Calu3 (cell line): ENCODE measurements around the gene GPR62. TPM values are rescaled to one million over a fixed set of nuclear protein-coding genes. Genes with fewer than 3 reads are reported as not detected.

Source experiments
- BruUV-seq: library from RNA; stranded (reverse); fragments of 400-500 nt; replicated peaks from 2 replicates; lab custom pipeline; 2021; lab: Mats Ljungman, UMichigan
- CTCF ChIA-PET: fragments of 300-600 bp; sonication (Branson Sonifier 250); formaldehyde crosslinking; loops from one replicate; lab custom pipeline; 2022; ENCODE audit warnings: antibody characterized with exemption; lab: Charles Lee
- DNase-seq: peaks from one replicate; pipeline ENCODE4 v3.0.0; 2022
- H3K27ac Mint-ChIP-seq: one replicate; pipeline ENCODE4 v1.8.0; 2022; ENCODE audit warnings: mixed read lengths; ENCODE audit not compliant: unreplicated experiment
- H3K27me3 Mint-ChIP-seq: one replicate; pipeline ENCODE4 v1.8.0; 2022; ENCODE audit warnings: mixed read lengths; ENCODE audit not compliant: unreplicated experiment
- H3K36me3 Mint-ChIP-seq: one replicate; pipeline ENCODE4 v1.8.0; 2022; ENCODE audit warnings: mild to moderate bottlenecking, moderate library complexity, mixed read lengths; ENCODE audit not compliant: insufficient read depth, unreplicated experiment
- H3K4me1 Mint-ChIP-seq: one replicate; pipeline ENCODE4 v1.8.0; 2022; ENCODE audit warnings: mild to moderate bottlenecking, low read depth, mixed read lengths; ENCODE audit not compliant: unreplicated experiment
- H3K4me3 Mint-ChIP-seq: one replicate; pipeline ENCODE4 v1.8.0; 2022; ENCODE audit warnings: mild to moderate bottlenecking, low read depth, moderate library complexity, mixed read lengths; ENCODE audit not compliant: unreplicated experiment
- H3K9me3 Mint-ChIP-seq: one replicate; pipeline ENCODE4 v1.8.0; 2022; ENCODE audit warnings: low read depth, mixed read lengths; ENCODE audit not compliant: unreplicated experiment
- CTCF ChIP-seq: fragments of 200-600 bp; IDR thresholded peaks from one replicate; pipeline ENCODE4 v1.8.0; 2022; ENCODE audit warnings: antibody characterized with exemption; ENCODE audit not compliant: unreplicated experiment
- intact Hi-C: fragments of 100-400 bp; cut with micrococcal nuclease; formaldehyde crosslinking; loops from one replicate; pipeline ENCODE4 v1.10.0; 2022; ENCODE audit not compliant: unreplicated experiment
- total RNA-seq: library from RNA; stranded (reverse); gene quantifications from 2 replicates; pipeline ENCODE4 v1.2.3, GENCODE V29; 2022

GPR62 gene
- total RNA-seq, 1 experiment from 2014 or later: not detected

- peaks cover 13% of the 10 kb centered on the region for H3K27me3 Mint-ChIP-seq
- H3K4me3 Mint-ChIP-seq: peak within 1 kb of the TSS; percentile 82
- intact Hi-C loops: no loop called here
- no peaks in the 10 kb centered on the region for H3K9me3 Mint-ChIP-seq
- H3K4me1 Mint-ChIP-seq: peaks cover 20% of the 10 kb centered on the region
- H3K27ac Mint-ChIP-seq: peak within 1 kb of the TSS; percentile 73
- BruUV-seq: no TSS peak
- CTCF ChIA-PET: interaction anchor here (1.3 kb wide), 1 partner anchor 26 kb away, joined by 5 read pairs; the partner anchor contains the start of genes PARP3 and RRP9
- peak; percentile 65 for DNase-seq
- H3K36me3 Mint-ChIP-seq: peaks cover 30% of the 10 kb centered on the region
- no peak for TF ChIP-seq CTCF
Measured at GRCh38 chr3:51967384-51968169, 12.4 kb downstream of the GPR62 start, which contains the start of gene PCBP4. Gene PCBP4, minus strand, starts transcription at chr3:51967454. Its CDS starts 6,214 bp downstream, at chr3:51961240.

- Mint-ChIP-seq H3K27me3 (peaks cover 13% of the 10 kb centered on the region), H3K36me3 (peaks cover 30% of the 10 kb centered on the region), H3K4me1 (peaks cover 20% of the 10 kb centered on the region), H3K9me3 (no peaks in the 10 kb centered on the region), H3K4me3 (peak overlapping the region; percentile 82), H3K27ac (peak overlapping the region; percentile 54)
- CTCF ChIA-PET: no interaction called here
- DNase-seq: no peak
- intact Hi-C loops: no loop called here
- TF ChIP-seq CTCF: no peak
- no TSS peak for BruUV-seq
Measured at GRCh38 chr3:51968170-51968775, 13.1 kb downstream of the GPR62 start.

GRCh38 chr3:51968883-51969678, 13.9 kb downstream of the GPR62 start:
- intact Hi-C loops: no loop called here
- Mint-ChIP-seq H3K4me3 (no peak overlapping the region), H3K36me3 (peaks cover 38% of the 10 kb centered on the region), H3K27ac (no peak overlapping the region), H3K9me3 (no peaks in the 10 kb centered on the region), H3K27me3 (peaks cover 13% of the 10 kb centered on the region), H3K4me1 (peaks cover 26% of the 10 kb centered on the region)
- CTCF ChIA-PET: interaction anchor here (0.6 kb wide), 1 partner anchor 34 kb away, joined by 10 read pairs; no protein-coding TSS in a partner anchor
- BruUV-seq: no TSS peak
- TF ChIP-seq CTCF: no peak
- DNase-seq: no peak

GRCh38 chr3:51969841-51970240, 14.7 kb downstream of the GPR62 start:
- intact Hi-C loops: no loop called here
- peaks cover 12% of the 10 kb centered on the region for H3K27me3 Mint-ChIP-seq
- DNase-seq: no peak
- H3K4me3 Mint-ChIP-seq: no peak overlapping the region
- H3K36me3 Mint-ChIP-seq: peaks cover 38% of the 10 kb centered on the region
- no TSS peak for BruUV-seq
- H3K27ac Mint-ChIP-seq: no peak overlapping the region
- H3K9me3 Mint-ChIP-seq: no peaks in the 10 kb centered on the region
- CTCF ChIA-PET: no interaction called here
- TF ChIP-seq CTCF: no peak
- peaks cover 29% of the 10 kb centered on the region for H3K4me1 Mint-ChIP-seq
